HepG2 (cell line): ENCODE results near the gene CELF5.

Experiments
- GABPA ChIP-seq, 2 experiments: IDR thresholded peaks; 2 replicates each; pipeline ENCODE4 v1.6.1; 2011 to 2016; ENCODE audit warnings: low read depth in 2 of 2, low read length in 1 of 2, missing biosample characterization in 1 of 2, missing genetic modification characterization in 1 of 2
- MYNN ChIP-seq: sonication (generic); formaldehyde crosslinking; IDR thresholded peaks from 2 replicates; pipeline ENCODE4 v1.4.0; 2020; ENCODE audit warnings: mild to moderate bottlenecking, low read depth, missing genetic modification reagents
- PAF1 ChIP-seq: IDR thresholded peaks from 2 replicates; pipeline ENCODE4 v1.6.1; 2016; ENCODE audit warnings: missing genetic modification reagents, missing compliant biosample characterization
- RFX5 ChIP-seq: IDR thresholded peaks from 2 replicates; pipeline ENCODE4 v1.6.1; 2011; ENCODE audit warnings: low read depth, low read length, improper control_type of control experiment
- ZBTB33 ChIP-seq: sonication (generic); formaldehyde crosslinking; IDR thresholded peaks from 2 replicates; pipeline ENCODE4 v1.4.0; 2020; ENCODE audit warnings: missing genetic modification reagents
- ZNF121 ChIP-seq: sonication (generic); formaldehyde crosslinking; IDR thresholded peaks from 2 replicates; pipeline ENCODE4 v1.5.0; 2020; ENCODE audit warnings: mild to moderate bottlenecking, missing genetic modification reagents
- TF ChIP-seq, protein P1 (sequence below): sonication (generic); formaldehyde crosslinking; IDR thresholded peaks from 2 replicates; pipeline ENCODE4 v1.5.0; 2020; ENCODE audit warnings: mild to moderate bottlenecking, missing genetic modification reagents, moderate library complexity
- TF ChIP-seq, protein P2 (sequence below): sonication (generic); formaldehyde crosslinking; IDR thresholded peaks from 2 replicates; pipeline ENCODE4 v1.4.0; 2020; ENCODE audit warnings: mild to moderate bottlenecking, missing genetic modification reagents
- TF ChIP-seq, protein P3 (sequence below), 2 experiments: sonication (generic) in 1 of 2; formaldehyde crosslinking in 1 of 2; IDR thresholded peaks; 2 replicates each; pipeline versions ENCODE4 v1.4.0 to v1.6.1; 2016 to 2020; ENCODE audit warnings: borderline replicate concordance in 1 of 2, low read depth in 1 of 2, mild to moderate bottlenecking in 1 of 2, missing genetic modification reagents in 1 of 2

GRCh38 chr19:3336351-3336679, 111.9 kb downstream of the CELF5 start:
- TF ChIP-seq PAF1 (CRISPR knock-in tag) (no peak), ZNF121 (CRISPR knock-in tag) (no peak), GABPA (IDR thresholded peaks at IDR 0.05; ENCODE audit: low read depth, low read length) (no peak), GABPA (CRISPR knock-in tag; IDR thresholded peaks at IDR 0.05; ENCODE audit: low read depth) (no peak), MYNN (CRISPR knock-in tag) (no peak), ZBTB33 (CRISPR knock-in tag) (no peak), RFX5 (no peak)
- TF ChIP-seq, protein P1, sequence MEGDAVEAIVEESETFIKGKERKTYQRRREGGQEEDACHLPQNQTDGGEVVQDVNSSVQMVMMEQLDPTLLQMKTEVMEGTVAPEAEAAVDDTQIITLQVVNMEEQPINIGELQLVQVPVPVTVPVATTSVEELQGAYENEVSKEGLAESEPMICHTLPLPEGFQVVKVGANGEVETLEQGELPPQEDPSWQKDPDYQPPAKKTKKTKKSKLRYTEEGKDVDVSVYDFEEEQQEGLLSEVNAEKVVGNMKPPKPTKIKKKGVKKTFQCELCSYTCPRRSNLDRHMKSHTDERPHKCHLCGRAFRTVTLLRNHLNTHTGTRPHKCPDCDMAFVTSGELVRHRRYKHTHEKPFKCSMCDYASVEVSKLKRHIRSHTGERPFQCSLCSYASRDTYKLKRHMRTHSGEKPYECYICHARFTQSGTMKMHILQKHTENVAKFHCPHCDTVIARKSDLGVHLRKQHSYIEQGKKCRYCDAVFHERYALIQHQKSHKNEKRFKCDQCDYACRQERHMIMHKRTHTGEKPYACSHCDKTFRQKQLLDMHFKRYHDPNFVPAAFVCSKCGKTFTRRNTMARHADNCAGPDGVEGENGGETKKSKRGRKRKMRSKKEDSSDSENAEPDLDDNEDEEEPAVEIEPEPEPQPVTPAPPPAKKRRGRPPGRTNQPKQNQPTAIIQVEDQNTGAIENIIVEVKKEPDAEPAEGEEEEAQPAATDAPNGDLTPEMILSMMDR, result no peak
- TF ChIP-seq, protein P2, sequence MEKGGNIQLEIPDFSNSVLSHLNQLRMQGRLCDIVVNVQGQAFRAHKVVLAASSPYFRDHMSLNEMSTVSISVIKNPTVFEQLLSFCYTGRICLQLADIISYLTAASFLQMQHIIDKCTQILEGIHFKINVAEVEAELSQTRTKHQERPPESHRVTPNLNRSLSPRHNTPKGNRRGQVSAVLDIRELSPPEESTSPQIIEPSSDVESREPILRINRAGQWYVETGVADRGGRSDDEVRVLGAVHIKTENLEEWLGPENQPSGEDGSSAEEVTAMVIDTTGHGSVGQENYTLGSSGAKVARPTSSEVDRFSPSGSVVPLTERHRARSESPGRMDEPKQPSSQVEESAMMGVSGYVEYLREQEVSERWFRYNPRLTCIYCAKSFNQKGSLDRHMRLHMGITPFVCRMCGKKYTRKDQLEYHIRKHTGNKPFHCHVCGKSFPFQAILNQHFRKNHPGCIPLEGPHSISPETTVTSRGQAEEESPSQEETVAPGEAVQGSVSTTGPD (CRISPR knock-in tag), result no peak
- TF ChIP-seq, protein P3, sequence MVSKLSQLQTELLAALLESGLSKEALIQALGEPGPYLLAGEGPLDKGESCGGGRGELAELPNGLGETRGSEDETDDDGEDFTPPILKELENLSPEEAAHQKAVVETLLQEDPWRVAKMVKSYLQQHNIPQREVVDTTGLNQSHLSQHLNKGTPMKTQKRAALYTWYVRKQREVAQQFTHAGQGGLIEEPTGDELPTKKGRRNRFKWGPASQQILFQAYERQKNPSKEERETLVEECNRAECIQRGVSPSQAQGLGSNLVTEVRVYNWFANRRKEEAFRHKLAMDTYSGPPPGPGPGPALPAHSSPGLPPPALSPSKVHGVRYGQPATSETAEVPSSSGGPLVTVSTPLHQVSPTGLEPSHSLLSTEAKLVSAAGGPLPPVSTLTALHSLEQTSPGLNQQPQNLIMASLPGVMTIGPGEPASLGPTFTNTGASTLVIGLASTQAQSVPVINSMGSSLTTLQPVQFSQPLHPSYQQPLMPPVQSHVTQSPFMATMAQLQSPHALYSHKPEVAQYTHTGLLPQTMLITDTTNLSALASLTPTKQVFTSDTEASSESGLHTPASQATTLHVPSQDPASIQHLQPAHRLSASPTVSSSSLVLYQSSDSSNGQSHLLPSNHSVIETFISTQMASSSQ (IDR thresholded peaks at IDR 0.05; ENCODE audit: low read depth), result no peak
- TF ChIP-seq, protein P3 (CRISPR knock-in tag; IDR thresholded peaks at IDR 0.05; ENCODE audit: borderline replicate concordance), result no peak
